Muscle layer of duodenum (tissue), 2 donors: ENCODE measurements around the gene SETD2.
A peak's percentile ranks its signal among the peaks of the same experiment; 100 is the strongest.

Experiments used
- H3K27ac ChIP-seq: one replicate; pipeline ENCODE4 v1.7.0; 2013; ENCODE audit warnings: mild to moderate bottlenecking, low read length
- H3K27me3 ChIP-seq: one replicate; pipeline ENCODE4 v1.7.0; 2013; ENCODE audit warnings: low read depth, mild to moderate bottlenecking, control low read depth, low read length
- H3K36me3 ChIP-seq, 2 donors: one replicate each; pipeline ENCODE4 v1.7.0; 2013; ENCODE audit warnings: low read length in 2 of 2, control low read depth in 1 of 2, mild to moderate bottlenecking in 1 of 2; ENCODE audit not compliant: insufficient read depth in 2 of 2, control insufficient read depth in 1 of 2
- H3K4me1 ChIP-seq, 2 donors: one replicate each; pipeline ENCODE4 v1.7.0; 2013; ENCODE audit warnings: low read length in 2 of 2, mild to moderate bottlenecking in 2 of 2, control low read depth in 1 of 2, moderate library complexity in 1 of 2; ENCODE audit not compliant: insufficient read depth in 2 of 2, control insufficient read depth in 1 of 2
- H3K4me3 ChIP-seq, 2 donors: one replicate each; pipeline ENCODE4 v1.7.0; 2013; ENCODE audit warnings: low read length in 2 of 2, low read depth in 1 of 2, mild to moderate bottlenecking in 1 of 2
- H3K9me3 ChIP-seq, 2 donors: one replicate each; pipeline ENCODE4 v1.7.0; 2013; ENCODE audit warnings: low read length in 2 of 2, control low read depth in 1 of 2, mild to moderate bottlenecking in 1 of 2; ENCODE audit not compliant: control insufficient read depth in 1 of 2
- donor health status: healthy.

The SETD2 gene

GRCh38 chr3:46987319-46987742, 176.6 kb downstream of the SETD2 start:
- Histone ChIP-seq H3K27ac (no peak overlapping the region), H3K36me3 (peaks cover 3 to 12% of the 10 kb centered on the region in 2 donors), H3K4me1 (no peaks in the 10 kb centered on the region), H3K4me3 (no peak overlapping the region), H3K9me3 (no peaks in the 10 kb centered on the region), H3K27me3 (no peaks in the 10 kb centered on the region)

- H3K27ac ChIP-seq: no peak overlapping the region
- no peaks in the 10 kb centered on the region for H3K27me3 ChIP-seq
- peaks cover 3 to 12% of the 10 kb centered on the region in 2 donors for H3K36me3 ChIP-seq
- no peaks in the 10 kb centered on the region for H3K9me3 ChIP-seq
- no peaks in the 10 kb centered on the region for H3K4me1 ChIP-seq
- no peak overlapping the region for H3K4me3 ChIP-seq
Measured at GRCh38 chr3:46986782-46987310, 177.1 kb downstream of the SETD2 start.

DNA sequence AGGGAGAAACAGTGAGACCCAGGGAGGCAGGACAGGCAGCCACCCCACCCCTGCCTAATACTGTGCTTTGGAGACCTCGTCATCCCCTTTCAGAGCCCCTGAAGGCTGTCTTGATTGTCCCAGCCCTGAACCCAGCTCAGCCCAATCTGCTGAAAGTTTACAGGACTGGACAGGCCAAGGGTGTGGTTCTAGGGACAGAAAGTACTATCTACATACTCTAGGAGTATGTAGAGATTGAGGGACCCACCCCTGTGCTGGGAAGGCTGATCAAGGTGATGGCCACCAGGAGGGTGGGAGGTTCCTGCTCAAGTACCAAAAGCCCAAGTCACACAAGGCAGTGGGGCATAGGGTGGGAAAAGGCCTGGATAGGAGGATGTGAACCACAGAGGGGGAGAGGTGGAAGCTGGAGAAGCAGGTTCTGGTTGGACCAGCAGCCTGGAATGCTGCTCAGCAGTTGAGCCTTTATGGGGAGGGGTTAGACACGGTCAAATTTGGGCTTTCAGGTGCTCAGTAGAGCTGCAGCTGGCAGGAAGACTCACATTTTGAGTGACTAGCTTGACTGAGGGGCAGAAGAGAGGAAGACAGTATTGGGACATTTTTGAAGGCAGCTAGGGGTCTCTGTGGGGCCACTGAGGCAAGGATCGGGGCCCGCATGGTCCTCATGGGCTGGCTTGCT, 177.7 kb downstream of the SETD2 start:
- no peaks in the 10 kb centered on the region for H3K9me3 ChIP-seq
- no peak overlapping the region for H3K4me3 ChIP-seq
- H3K27me3 ChIP-seq: no peaks in the 10 kb centered on the region
- peaks cover 0 to 6% of the 10 kb centered on the region in 2 donors for H3K36me3 ChIP-seq
- H3K4me1 ChIP-seq: no peaks in the 10 kb centered on the region
- no peak overlapping the region for H3K27ac ChIP-seq

GRCh38 chr3:46985588-46985987, 178.3 kb downstream of the SETD2 start:
- Histone ChIP-seq H3K9me3 (no peaks in the 10 kb centered on the region), H3K36me3 (peaks cover 0 to 5% of the 10 kb centered on the region in 2 donors), H3K27ac (no peak overlapping the region), H3K27me3 (no peaks in the 10 kb centered on the region), H3K4me3 (no peak overlapping the region), H3K4me1 (peaks cover 3 to 4% of the 10 kb centered on the region in 2 donors)

GRCh38 chr3:46984591-46985459, 179.1 kb downstream of the SETD2 start:
- H3K36me3 ChIP-seq: peaks cover 0 to 5% of the 10 kb centered on the region in 2 donors
- H3K4me1 ChIP-seq: peaks cover 4 to 7% of the 10 kb centered on the region in 2 donors
- no peaks in the 10 kb centered on the region for H3K27me3 ChIP-seq
- H3K9me3 ChIP-seq: no peaks in the 10 kb centered on the region
- H3K4me3 ChIP-seq: no peak overlapping the region
- H3K27ac ChIP-seq: no peak overlapping the region

- H3K4me3 ChIP-seq: no peak overlapping the region
- no peaks in the 10 kb centered on the region for H3K27me3 ChIP-seq
- H3K36me3 ChIP-seq: no peaks in the 10 kb centered on the region
- H3K9me3 ChIP-seq: no peaks in the 10 kb centered on the region
- H3K27ac ChIP-seq: no peak overlapping the region
- H3K4me1 ChIP-seq: peaks cover 9 to 22% of the 10 kb centered on the region in 2 donors
Measured at GRCh38 chr3:46982546-46982945, 181.4 kb downstream of the SETD2 start.

DNA sequence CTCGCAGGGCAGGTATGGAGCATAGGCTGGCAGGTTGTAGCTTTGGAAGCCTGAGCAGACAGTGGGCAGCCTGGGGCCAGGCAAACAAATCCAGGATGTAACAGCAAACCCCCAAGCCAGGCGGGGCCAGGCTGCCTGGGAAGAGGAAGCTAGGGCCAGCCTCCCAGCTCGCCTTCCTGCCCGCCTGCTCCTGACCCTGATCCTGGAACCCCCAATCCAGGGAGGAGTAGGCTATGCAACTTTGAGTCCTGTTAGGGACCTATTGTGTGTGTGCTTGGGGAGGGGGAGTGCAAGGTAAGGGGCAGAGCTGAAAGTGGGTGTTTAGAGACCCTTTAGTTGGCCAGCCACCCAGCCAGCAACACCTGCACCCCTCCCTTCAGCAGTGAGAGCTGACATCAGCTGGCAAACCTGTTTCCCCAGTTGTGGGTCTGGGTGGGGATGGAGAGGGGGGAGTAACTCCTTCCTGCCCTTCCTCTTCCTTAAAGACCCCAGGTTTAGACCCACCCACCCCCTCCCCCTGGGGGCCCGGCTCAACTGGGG, 181.9 kb downstream of the SETD2 start:
- Histone ChIP-seq H3K4me3 (peak overlapping the region in 1 of 2 donors; percentile 42), H3K4me1 (peaks cover 9 to 28% of the 10 kb centered on the region in 2 donors)

GRCh38 chr3:46979958-46980497, 183.9 kb downstream of the SETD2 start:
- H3K9me3 ChIP-seq: no peaks in the 10 kb centered on the region
- H3K36me3 ChIP-seq: peaks cover 0 to 3% of the 10 kb centered on the region in 2 donors
- peak overlapping the region; percentile 56 for H3K27ac ChIP-seq
- H3K4me3 ChIP-seq: peak overlapping the region; percentile 61 to 76
- no peaks in the 10 kb centered on the region for H3K27me3 ChIP-seq
- peaks cover 9 to 35% of the 10 kb centered on the region in 2 donors for H3K4me1 ChIP-seq

More for the DNA sequence above, 181.9 kb downstream of the SETD2 start:
- Histone ChIP-seq H3K9me3 (no peaks in the 10 kb centered on the region), H3K27ac (peak overlapping the region; percentile 76), H3K36me3 (no peaks in the 10 kb centered on the region), H3K27me3 (no peaks in the 10 kb centered on the region)

DNA sequence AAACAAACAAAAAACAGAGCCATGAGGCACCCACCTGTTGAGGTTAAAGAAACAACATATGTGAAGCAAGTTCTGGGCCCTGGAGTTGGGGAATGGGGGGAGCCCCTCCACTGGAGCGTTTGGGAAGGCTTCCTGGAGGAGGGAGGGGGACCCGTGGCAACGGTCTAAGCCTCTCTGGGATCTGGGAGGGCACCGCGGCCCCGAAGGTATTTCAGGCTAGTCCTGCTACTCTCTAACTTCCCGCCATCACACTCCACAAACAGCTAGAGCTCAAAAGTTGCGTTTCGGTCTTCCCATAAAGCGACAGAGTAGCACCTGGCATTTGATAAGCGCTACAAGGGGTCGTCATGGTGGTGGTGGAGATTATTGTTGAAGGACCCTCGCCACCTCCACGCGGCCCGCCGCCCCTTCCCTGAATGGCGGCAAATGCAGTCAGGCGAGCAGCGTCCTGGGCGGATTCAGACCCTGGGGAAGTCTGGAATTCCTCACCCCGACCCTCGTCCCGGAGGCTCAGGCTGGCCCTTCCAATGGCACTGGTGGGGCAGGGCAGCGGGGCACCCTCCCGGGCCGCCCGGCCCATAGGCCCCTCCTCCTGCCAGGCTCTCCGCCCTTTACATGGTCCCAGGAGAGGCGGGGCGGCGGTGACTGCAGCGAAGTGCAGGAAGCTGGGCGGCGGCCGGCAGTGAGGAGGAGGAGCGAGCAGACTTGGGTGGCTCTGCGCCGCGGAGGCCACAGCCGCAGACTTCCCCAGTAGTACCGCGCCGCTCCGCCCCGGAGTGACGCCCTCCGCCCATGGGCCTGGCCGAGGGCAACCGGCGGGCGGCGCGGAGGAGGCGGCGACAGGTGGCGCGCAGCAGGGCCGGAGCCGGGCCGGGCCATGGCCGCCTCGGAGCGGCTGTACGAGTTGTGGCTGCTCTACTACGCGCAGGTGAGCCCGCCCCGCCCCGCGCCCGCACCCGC, 184.6 kb downstream of the SETD2 start, which contains the start of gene NBEAL2:
Gene NBEAL2 (plus strand): TSS at position 682 of the 960 bp plus-strand sequence. CDS start 196 bp downstream, at position 878.
- H3K36me3 ChIP-seq: peaks cover 0 to 3% of the 10 kb centered on the region in 2 donors
- H3K4me1 ChIP-seq: peaks cover 9 to 42% of the 10 kb centered on the region in 2 donors
- no peaks in the 10 kb centered on the region for H3K27me3 ChIP-seq
- H3K27ac ChIP-seq: peak within 1 kb of the TSS; percentile 94
- peak within 1 kb of the TSS; percentile 76 to 86 for H3K4me3 ChIP-seq
- no peaks in the 10 kb centered on the region for H3K9me3 ChIP-seq

GRCh38 chr3:46978381-46978780, 185.5 kb downstream of the SETD2 start:
- Histone ChIP-seq H3K36me3 (peaks cover 0 to 3% of the 10 kb centered on the region in 2 donors), H3K4me3 (peak overlapping the region in 1 of 2 donors; percentile 76), H3K9me3 (no peaks in the 10 kb centered on the region), H3K27ac (no peak overlapping the region), H3K4me1 (peaks cover 9 to 48% of the 10 kb centered on the region in 2 donors), H3K27me3 (no peaks in the 10 kb centered on the region)
